CD14-positive monocyte (primary cell): ENCODE results near the gene PLCL2. TPM values are rescaled to one million over a fixed set of nuclear protein-coding genes. Genes with fewer than 3 reads are reported as not detected.
A peak's percentile ranks its signal among the peaks of the same experiment; 100 is the strongest.

ENCODE experiments used
- DNase-seq, 3 donors: peaks; one replicate each; pipeline ENCODE4 v3.0.0-alpha.2; 2011 to 2022
- H2AFZ ChIP-seq: 2 replicates; pipeline ENCODE4 v1.6.0; 2012; ENCODE audit warnings: mild to moderate bottlenecking, low read depth, low read length, inconsistent platforms; ENCODE audit not compliant: insufficient read depth, poor library complexity, severe bottlenecking
- H3K27ac ChIP-seq, 2 donors: 1 replicate in 1 of 2; 2 replicates in 1 of 2; pipeline ENCODE4 v1.5.1; 2012 to 2013; ENCODE audit warnings: low read length in 2 of 2, control low read depth in 1 of 2, inconsistent platforms in 1 of 2, low read depth in 1 of 2, mild to moderate bottlenecking in 1 of 2
- H3K27me3 ChIP-seq, 2 donors: one replicate each; pipeline versions ENCODE4 v1.6.0 to v1.6.1; 2011 to 2013; ENCODE audit warnings: low read length in 2 of 2; ENCODE audit not compliant: control insufficient read depth in 2 of 2, insufficient read depth in 2 of 2
- H3K36me3 ChIP-seq, 2 donors: replicated peaks in 1 of 2; 1 replicate in 1 of 2; 2 replicates in 1 of 2; pipeline versions ENCODE4 v1.5.1 to v1.6.1; 2012 to 2013; ENCODE audit warnings: low read length in 2 of 2, control low read depth in 1 of 2, inconsistent platforms in 1 of 2, mild to moderate bottlenecking in 1 of 2; ENCODE audit not compliant: insufficient read depth in 2 of 2, control insufficient read depth in 1 of 2
- H3K4me1 ChIP-seq, 2 donors: 1 replicate in 1 of 2; 2 replicates in 1 of 2; pipeline versions ENCODE4 v1.5.1 to v1.6.1; 2012 to 2013; ENCODE audit warnings: low read length in 2 of 2, control low read depth in 1 of 2, inconsistent platforms in 1 of 2, mild to moderate bottlenecking in 1 of 2, moderate library complexity in 1 of 2; ENCODE audit not compliant: insufficient read depth in 2 of 2, control insufficient read depth in 1 of 2
- H3K4me2 ChIP-seq: replicated peaks from 2 replicates; pipeline ENCODE3; 2012; ENCODE audit warnings: low read length, moderate library complexity, mild to moderate bottlenecking; ENCODE audit not compliant: poor library complexity, severe bottlenecking; ENCODE audit errors: extremely low read depth
- H3K4me3 ChIP-seq, 3 experiments: fragments of 200-600 bp in 1 of 3; sonication (generic) in 1 of 3; replicated peaks in 1 of 3; 1 replicate in 2 of 3; 2 replicates in 1 of 3; pipeline ENCODE4 v1.5.1; 2011 to 2013; ENCODE audit warnings: low read length in 3 of 3, mild to moderate bottlenecking in 3 of 3, control low read depth in 2 of 3, low read depth in 2 of 3, inconsistent platforms in 1 of 3, moderate library complexity in 1 of 3
- H3K79me2 ChIP-seq: 2 replicates; pipeline ENCODE4 v1.6.0; 2012; ENCODE audit warnings: mild to moderate bottlenecking, control low read depth, inconsistent platforms, low read length, moderate library complexity; ENCODE audit not compliant: insufficient read depth
- H3K9ac ChIP-seq: 2 replicates; pipeline ENCODE4 v1.6.0; 2017; ENCODE audit warnings: low read length, mild to moderate bottlenecking; ENCODE audit not compliant: insufficient read depth, poor library complexity, severe bottlenecking
- H3K9me3 ChIP-seq, 2 donors: replicated peaks in 1 of 2; 1 replicate in 1 of 2; 2 replicates in 1 of 2; pipeline versions ENCODE4 v1.5.1 to v1.6.1; 2012 to 2013; ENCODE audit warnings: low read length in 2 of 2, control low read depth in 1 of 2; ENCODE audit not compliant: control insufficient read depth in 1 of 2, insufficient read depth in 1 of 2
- H4K20me1 ChIP-seq: 2 replicates; pipeline ENCODE4 v1.6.0; 2012; ENCODE audit warnings: mild to moderate bottlenecking, low read length, control low read depth, moderate library complexity; ENCODE audit not compliant: insufficient read depth
- H3K27ac Mint-ChIP-seq, 7 donors: one replicate each; pipeline ENCODE4 v1.8.0; 2020; ENCODE audit warnings: mild to moderate bottlenecking in 7 of 7, mixed read lengths in 7 of 7, moderate library complexity in 6 of 7, inconsistent platforms in 2 of 7
- H3K27me3 Mint-ChIP-seq, 3 donors: one replicate each; pipeline ENCODE4 v1.8.0; 2021 to 2022; ENCODE audit warnings: low read depth in 3 of 3, mild to moderate bottlenecking in 3 of 3, mixed read lengths in 3 of 3, moderate library complexity in 3 of 3, inconsistent platforms in 1 of 3
- H3K36me3 Mint-ChIP-seq, 2 donors: one replicate each; pipeline ENCODE4 v1.8.0; 2020; ENCODE audit warnings: mixed read lengths in 2 of 2, inconsistent platforms in 1 of 2, mild to moderate bottlenecking in 1 of 2
- H3K4me1 Mint-ChIP-seq: one replicate; pipeline ENCODE4 v1.8.0; 2020; ENCODE audit warnings: mild to moderate bottlenecking, mixed read lengths
- H3K4me3 Mint-ChIP-seq, 2 donors: one replicate each; pipeline ENCODE4 v1.8.0; 2020; ENCODE audit warnings: mild to moderate bottlenecking in 2 of 2, mixed read lengths in 2 of 2, moderate library complexity in 1 of 2
- H3K9me3 Mint-ChIP-seq, 7 donors: one replicate each; pipeline ENCODE4 v1.8.0; 2020 to 2022; ENCODE audit warnings: mixed read lengths in 7 of 7, mild to moderate bottlenecking in 6 of 7, moderate library complexity in 6 of 7, inconsistent platforms in 2 of 7
- CTCF ChIP-seq: fragments of 200-600 bp; IDR thresholded peaks from one replicate; pipeline ENCODE4 v1.8.0; 2022; ENCODE audit warnings: antibody characterized with exemption, mild to moderate bottlenecking
- WGBS: methylation state at CpG from one replicate; pipeline ENCODE4 v1.1.5; 2013; ENCODE audit warnings: missing lambda C conversion rate; ENCODE audit not compliant: insufficient coverage; 5-methylcytosine and 5-hydroxymethylcytosine counted together
- intact Hi-C, 2 donors: fragments of 100-400 bp; cut with micrococcal nuclease; formaldehyde crosslinking; loops; one replicate each; pipeline versions ENCODE4 v1.15.0 to v1.15.1; 2023
- polyA plus RNA-seq, 3 donors: library from polyadenylated mRNA; depleted of rRNA in 1 of 3; unstranded in 2 of 3; stranded (reverse) in 1 of 3; fragments of 300-500 nt in 2 of 3; fragments of >200 nt in 1 of 3; fragmentation: Illumina TruSeq in 2 of 3; gene quantifications; 1 replicate in 2 of 3; 2 replicates in 1 of 3; pipeline ENCODE4 v1.2.3, GENCODE V29; 2012 to 2021

Gene PLCL2
- polyA plus RNA-seq, 3 donors = 18.8 to 32.5 (median 26.8) TPM

- H3K79me2 ChIP-seq = peaks cover 99% of the 10 kb centered on the region
- no peaks in the 10 kb centered on the region for H3K9me3 ChIP-seq
- TF ChIP-seq CTCF = no peak
- intact Hi-C loops = no loop called here
- no peaks in the 10 kb centered on the region for H3K27me3 ChIP-seq
- Mint-ChIP-seq H3K27ac (peak overlapping the region in 5 of 7 donors; percentile 25 to 86 (median 66)), H3K9me3 (peaks cover 0 to 3% (median 0%) of the 10 kb centered on the region in 7 donors), H3K4me1 (peaks cover 75% of the 10 kb centered on the region), H3K36me3 (peaks cover 14 to 22% of the 10 kb centered on the region in 2 donors), H3K4me3 (peak overlapping the region; percentile 0 to 2), H3K27me3 (peaks cover 0 to 3% (median 0%) of the 10 kb centered on the region in 3 donors)
- H3K4me3 ChIP-seq = no peak overlapping the region
- H4K20me1 ChIP-seq = peaks cover 100% of the 10 kb centered on the region
- H3K36me3 ChIP-seq = no peaks in the 10 kb centered on the region
- no peak for DNase-seq
- H3K4me2 ChIP-seq = no peak overlapping the region
- no peak overlapping the region for H3K27ac ChIP-seq
- H2AFZ ChIP-seq = no peak overlapping the region
- no peak overlapping the region for H3K9ac ChIP-seq
- peaks cover 31 to 48% of the 10 kb centered on the region in 2 donors for H3K4me1 ChIP-seq
- 30% methylated on average over 3 of the region's 8 CpGs for WGBS
Measured at GRCh38 chr3:16928386-16929132, 43.8 kb downstream of the PLCL2 start.

- peaks cover 31 to 41% of the 10 kb centered on the region in 2 donors for H3K4me1 ChIP-seq
- H3K27ac Mint-ChIP-seq = peak overlapping the region in 2 of 7 donors; percentile 79 to 86
- no peaks in the 10 kb centered on the region for H3K9me3 ChIP-seq
- no peak overlapping the region for H3K27ac ChIP-seq
- WGBS = 100% methylated on average over 1 of the region's 2 CpGs
- H2AFZ ChIP-seq = no peak overlapping the region
- no peak overlapping the region for H3K4me2 ChIP-seq
- no peak overlapping the region for H3K4me3 Mint-ChIP-seq
- no peak for DNase-seq
- peaks cover 73% of the 10 kb centered on the region for H3K4me1 Mint-ChIP-seq
- H3K27me3 ChIP-seq = no peaks in the 10 kb centered on the region
- TF ChIP-seq CTCF = no peak
- peaks cover 0 to 2% (median 0%) of the 10 kb centered on the region in 7 donors for H3K9me3 Mint-ChIP-seq
- peaks cover 16 to 24% of the 10 kb centered on the region in 2 donors for H3K36me3 Mint-ChIP-seq
- H3K9ac ChIP-seq = no peak overlapping the region
- peaks cover 99% of the 10 kb centered on the region for H3K79me2 ChIP-seq
- H3K27me3 Mint-ChIP-seq = peaks cover 0 to 3% (median 0%) of the 10 kb centered on the region in 3 donors
- H3K36me3 ChIP-seq = no peaks in the 10 kb centered on the region
- peaks cover 100% of the 10 kb centered on the region for H4K20me1 ChIP-seq
- H3K4me3 ChIP-seq = no peak overlapping the region
- intact Hi-C loops = no loop called here
Measured at GRCh38 chr3:16929311-16929710, 44.6 kb downstream of the PLCL2 start.
